Measurements from ENCODE around the gene LARP4. TPM values are rescaled to one million over a fixed set of nuclear protein-coding genes. Genes with fewer than 3 reads are reported as not detected.
"Not testable (repeated sequence)": the region's sequence is repeated elsewhere in the genome, so short reads cannot be mapped to it uniquely, and the experiment has no call there.

The LARP4 gene
- 99.4 and 102 TPM in 2 replicates for total RNA-seq

DNA sequence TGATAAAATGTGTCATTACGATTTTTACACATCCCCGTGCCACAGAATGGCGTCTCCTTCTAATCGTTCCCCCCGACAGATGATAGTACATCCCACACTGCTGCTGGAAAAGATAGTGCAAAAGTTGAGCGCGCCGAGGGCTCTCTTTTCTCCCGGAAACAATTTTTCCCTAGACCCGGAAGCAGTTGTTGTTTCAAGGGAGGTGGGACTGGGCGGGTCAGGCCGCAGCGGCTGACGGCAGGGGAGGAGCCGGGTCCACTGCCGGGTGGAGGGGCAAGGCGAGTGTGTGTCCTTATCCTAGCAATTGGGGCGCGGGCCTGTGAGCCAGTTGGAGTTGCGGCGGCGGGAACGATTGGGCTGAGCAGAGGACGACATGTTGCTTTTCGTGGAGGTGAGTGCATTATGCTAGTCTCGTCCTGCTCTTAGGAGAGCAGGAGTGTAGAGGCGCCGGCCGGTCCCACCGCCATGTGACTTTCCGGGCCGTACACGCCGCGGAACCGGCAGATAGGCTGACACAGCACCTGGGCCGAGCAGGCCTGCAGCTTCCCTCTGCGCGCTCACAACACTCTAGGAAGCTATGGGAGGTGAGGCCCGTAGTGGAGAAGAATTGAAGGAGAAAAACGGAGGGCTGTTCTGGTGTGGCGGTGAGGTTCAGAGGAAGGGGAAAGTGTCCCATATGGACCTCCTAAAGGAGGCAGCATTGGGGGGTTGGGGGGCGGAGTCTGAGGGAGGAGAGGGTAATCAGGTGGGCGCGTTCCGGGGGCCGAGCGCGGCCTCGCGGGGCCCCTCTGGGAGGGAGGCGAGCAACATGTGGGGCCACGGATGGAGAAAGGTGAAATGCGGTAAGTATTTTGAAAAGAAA is at the start of gene LARP4:
Gene LARP4 (plus strand): TSS at position 248 of the 862 bp plus-strand sequence. CDS start 126 bp downstream, at position 374.
- Mint-ChIP-seq H3K9me3 (no peaks in the 10 kb centered on the region), H3K4me1 (ENCODE audit: low read depth) (peaks cover 24% of the 10 kb centered on the region), H3K27ac (peak within 1 kb of the TSS; percentile 92), H3K4me3 (ENCODE audit: low read depth) (peak within 1 kb of the TSS; percentile 95), H3K27me3 (ENCODE audit: low read depth) (peaks cover 7% of the 10 kb centered on the region), H3K36me3 (ENCODE audit: low read depth) (peaks cover 32% of the 10 kb centered on the region)
- DNase-seq (ENCODE audit: low spot score), result peak; percentile 90
- intact Hi-C loops (cut with micrococcal nuclease), result loop anchor here (2.0 to 5.0 kb wide), 3 partner anchors 179 to 314 kb away; partner anchors contain the start of genes COX14 and SMARCD1

GRCh38 chr12:50351120-50352043 is 49.3 kb upstream of the LARP4 start:
- intact Hi-C loops (cut with micrococcal nuclease), result no loop called here
- H3K27ac Mint-ChIP-seq, result no peak overlapping the region
- H3K9me3 Mint-ChIP-seq, result no peaks in the 10 kb centered on the region
- no peaks in the 10 kb centered on the region for H3K4me1 Mint-ChIP-seq (ENCODE audit: low read depth)
- no peak for DNase-seq (ENCODE audit: low spot score)
- no peak overlapping the region for H3K4me3 Mint-ChIP-seq (ENCODE audit: low read depth)
- peaks cover 2% of the 10 kb centered on the region for H3K27me3 Mint-ChIP-seq (ENCODE audit: low read depth)
- no peaks in the 10 kb centered on the region for H3K36me3 Mint-ChIP-seq (ENCODE audit: low read depth)

DNA sequence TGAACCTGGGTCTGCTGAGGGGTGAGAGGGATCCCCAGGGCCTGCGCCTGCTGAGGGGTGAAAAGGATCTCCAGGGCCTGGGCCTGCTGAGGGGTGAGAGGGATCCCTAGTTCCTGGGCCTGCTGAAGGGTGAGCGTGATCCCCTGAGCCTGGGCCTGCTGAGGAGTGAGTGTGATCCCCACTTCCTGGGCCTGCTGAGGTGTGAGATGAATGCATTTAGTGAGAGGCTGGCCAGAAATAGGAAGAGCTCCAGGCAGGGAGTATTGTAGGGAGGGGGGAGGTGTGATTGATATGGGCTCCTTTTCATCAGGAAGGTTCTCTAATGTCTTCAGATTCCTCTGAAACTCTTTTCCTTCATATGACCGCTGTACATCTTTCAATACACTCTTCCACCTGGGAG is 47.3 kb upstream of the LARP4 start:
- Mint-ChIP-seq H3K27me3 (ENCODE audit: low read depth) (peaks cover 2% of the 10 kb centered on the region), H3K27ac (no peak overlapping the region), H3K9me3 (no peaks in the 10 kb centered on the region), H3K4me3 (ENCODE audit: low read depth) (no peak overlapping the region), H3K4me1 (ENCODE audit: low read depth) (no peaks in the 10 kb centered on the region), H3K36me3 (ENCODE audit: low read depth) (no peaks in the 10 kb centered on the region)
- DNase-seq (ENCODE audit: low spot score), result no peak
- intact Hi-C loops (cut with micrococcal nuclease), result no loop called here

- Mint-ChIP-seq H3K4me1 (ENCODE audit: low read depth) (no peaks in the 10 kb centered on the region), H3K27me3 (ENCODE audit: low read depth) (peaks cover 2% of the 10 kb centered on the region), H3K9me3 (no peaks in the 10 kb centered on the region), H3K27ac (no peak overlapping the region), H3K4me3 (ENCODE audit: low read depth) (no peak overlapping the region), H3K36me3 (ENCODE audit: low read depth) (no peaks in the 10 kb centered on the region)
- DNase-seq (ENCODE audit: low spot score), result no peak
- intact Hi-C loops (cut with micrococcal nuclease), result no loop called here
Observed at GRCh38 chr12:50353869-50354593, 46.7 kb upstream of the LARP4 start.

GRCh38 chr12:50354908-50355307 is 45.8 kb upstream of the LARP4 start:
- Mint-ChIP-seq H3K4me1 (ENCODE audit: low read depth) (no peaks in the 10 kb centered on the region), H3K4me3 (ENCODE audit: low read depth) (no peak overlapping the region), H3K36me3 (ENCODE audit: low read depth) (no peaks in the 10 kb centered on the region), H3K27ac (no peak overlapping the region), H3K27me3 (ENCODE audit: low read depth) (peaks cover 5% of the 10 kb centered on the region), H3K9me3 (no peaks in the 10 kb centered on the region)
- intact Hi-C loops (cut with micrococcal nuclease), result no loop called here
- DNase-seq (ENCODE audit: low spot score), result no peak

DNA sequence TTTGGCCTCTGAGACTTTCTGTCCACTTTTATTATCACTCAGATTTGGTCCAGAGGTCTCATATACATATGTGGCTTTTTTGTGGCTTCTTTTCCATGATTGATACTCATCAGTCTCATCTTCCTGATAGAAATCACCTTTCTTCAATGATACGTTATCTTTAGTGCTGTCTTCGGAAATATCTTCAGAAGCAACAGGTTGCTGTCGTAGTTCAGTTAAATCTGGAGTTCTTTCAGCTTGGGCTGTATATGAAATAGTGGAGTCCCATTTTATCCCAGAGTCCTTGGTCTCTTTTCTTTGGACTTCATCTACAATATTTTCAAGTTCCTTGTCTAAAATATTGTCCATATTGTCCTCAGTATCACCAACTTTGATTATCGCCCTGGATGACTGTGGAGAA is 45.3 kb upstream of the LARP4 start:
- Mint-ChIP-seq H3K4me3 (ENCODE audit: low read depth) (no peak overlapping the region), H3K27ac (no peak overlapping the region), H3K27me3 (ENCODE audit: low read depth) (peaks cover 5% of the 10 kb centered on the region), H3K4me1 (ENCODE audit: low read depth) (no peaks in the 10 kb centered on the region), H3K36me3 (ENCODE audit: low read depth) (no peaks in the 10 kb centered on the region), H3K9me3 (no peaks in the 10 kb centered on the region)
- DNase-seq (ENCODE audit: low spot score), result no peak
- intact Hi-C loops (cut with micrococcal nuclease), result no loop called here

GRCh38 chr12:50362671-50363070 is 38.0 kb upstream of the LARP4 start:
- no peak for DNase-seq (ENCODE audit: low spot score)
- H3K27me3 Mint-ChIP-seq (ENCODE audit: low read depth), result peaks cover 3% of the 10 kb centered on the region
- intact Hi-C loops (cut with micrococcal nuclease), result no loop called here
- no peak overlapping the region for H3K27ac Mint-ChIP-seq
- no peaks in the 10 kb centered on the region for H3K4me1 Mint-ChIP-seq (ENCODE audit: low read depth)
- no peak overlapping the region for H3K4me3 Mint-ChIP-seq (ENCODE audit: low read depth)
- H3K36me3 Mint-ChIP-seq (ENCODE audit: low read depth), result no peaks in the 10 kb centered on the region
- H3K9me3 Mint-ChIP-seq, result no peaks in the 10 kb centered on the region

DNA sequence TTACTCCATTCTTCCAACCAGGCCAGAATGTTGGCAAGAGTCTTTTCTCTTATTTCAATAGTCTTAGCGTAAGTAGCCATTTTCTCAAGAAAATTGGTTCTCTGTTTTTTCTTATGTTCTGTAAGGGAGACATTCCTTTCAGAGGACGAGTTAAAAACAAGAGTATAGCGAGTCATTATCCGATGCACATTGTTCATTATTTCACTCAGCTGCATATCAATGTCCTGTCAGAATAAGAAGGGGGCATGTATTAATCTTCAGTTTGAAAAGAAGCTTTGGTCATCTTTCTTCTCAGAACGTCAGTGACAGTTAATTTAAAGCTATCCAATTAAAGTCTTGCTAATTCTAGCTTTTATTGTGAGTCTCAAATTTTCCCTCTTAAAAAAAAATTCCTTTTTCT is 37.5 kb upstream of the LARP4 start:
- no peaks in the 10 kb centered on the region for H3K9me3 Mint-ChIP-seq
- intact Hi-C loops (cut with micrococcal nuclease), result no loop called here

GRCh38 chr12:50365709-50366406 is 34.8 kb upstream of the LARP4 start:
- Mint-ChIP-seq H3K9me3 (no peaks in the 10 kb centered on the region), H3K27ac (no peak overlapping the region)

More for the DNA sequence above, 37.5 kb upstream of the LARP4 start:
- DNase-seq (ENCODE audit: low spot score), result no peak
- Mint-ChIP-seq H3K27ac (no peak overlapping the region), H3K36me3 (ENCODE audit: low read depth) (no peaks in the 10 kb centered on the region), H3K4me1 (ENCODE audit: low read depth) (no peaks in the 10 kb centered on the region), H3K27me3 (ENCODE audit: low read depth) (peaks cover 3% of the 10 kb centered on the region), H3K4me3 (ENCODE audit: low read depth) (no peak overlapping the region)

GRCh38 chr12:50370672-50371071 is 30.0 kb upstream of the LARP4 start:
- H3K9me3 Mint-ChIP-seq; H3K4me3 Mint-ChIP-seq (ENCODE audit: low read depth); intact Hi-C loops (cut with micrococcal nuclease); H3K4me1 Mint-ChIP-seq (ENCODE audit: low read depth); DNase-seq (ENCODE audit: low spot score); H3K27me3 Mint-ChIP-seq (ENCODE audit: low read depth); H3K36me3 Mint-ChIP-seq (ENCODE audit: low read depth); H3K27ac Mint-ChIP-seq: not testable (repeated sequence)

More at GRCh38 chr12:50365709-50366406, 34.8 kb upstream of the LARP4 start:
- Mint-ChIP-seq H3K4me3 (ENCODE audit: low read depth) (no peak overlapping the region), H3K36me3 (ENCODE audit: low read depth) (no peaks in the 10 kb centered on the region), H3K27me3 (ENCODE audit: low read depth) (no peaks in the 10 kb centered on the region), H3K4me1 (ENCODE audit: low read depth) (no peaks in the 10 kb centered on the region)
- DNase-seq (ENCODE audit: low spot score), result no peak
- intact Hi-C loops (cut with micrococcal nuclease), result no loop called here

DNA sequence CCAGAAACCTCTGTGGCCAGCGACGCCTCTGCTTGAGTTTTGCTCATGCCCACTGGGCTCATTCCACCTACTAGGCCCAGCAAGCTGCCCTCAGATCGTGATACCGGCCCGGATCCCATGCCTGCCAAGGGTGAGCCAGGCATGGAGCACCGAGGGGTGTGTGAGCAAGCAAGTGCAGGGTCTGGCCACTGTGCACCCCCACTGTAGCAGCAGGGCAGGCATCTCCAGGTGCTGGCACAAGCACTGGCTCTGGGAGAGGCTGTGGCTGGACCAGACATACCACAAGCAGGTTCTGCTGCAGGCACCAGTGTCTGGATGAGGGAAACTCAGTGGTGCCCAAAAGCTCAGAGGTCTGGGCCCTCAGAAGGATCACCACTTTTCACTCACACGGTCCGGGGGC is 24.9 kb upstream of the LARP4 start:
- Mint-ChIP-seq H3K27ac (no peak overlapping the region), H3K4me1 (ENCODE audit: low read depth) (no peaks in the 10 kb centered on the region), H3K9me3 (no peaks in the 10 kb centered on the region), H3K36me3 (ENCODE audit: low read depth) (no peaks in the 10 kb centered on the region), H3K4me3 (ENCODE audit: low read depth) (no peak overlapping the region), H3K27me3 (ENCODE audit: low read depth) (no peaks in the 10 kb centered on the region)
- intact Hi-C loops (cut with micrococcal nuclease), result no loop called here
- DNase-seq (ENCODE audit: low spot score), result no peak

GRCh38 chr12:50380761-50381325 is 19.8 kb upstream of the LARP4 start:
- no peak overlapping the region for H3K4me3 Mint-ChIP-seq (ENCODE audit: low read depth)
- DNase-seq (ENCODE audit: low spot score), result no peak
- H3K27ac Mint-ChIP-seq, result no peak overlapping the region
- peaks cover 1% of the 10 kb centered on the region for H3K27me3 Mint-ChIP-seq (ENCODE audit: low read depth)
- intact Hi-C loops (cut with micrococcal nuclease), result no loop called here
- no peaks in the 10 kb centered on the region for H3K36me3 Mint-ChIP-seq (ENCODE audit: low read depth)
- H3K9me3 Mint-ChIP-seq, result no peaks in the 10 kb centered on the region
- no peaks in the 10 kb centered on the region for H3K4me1 Mint-ChIP-seq (ENCODE audit: low read depth)
